ENCODE results near the gene FLT4.

DNA sequence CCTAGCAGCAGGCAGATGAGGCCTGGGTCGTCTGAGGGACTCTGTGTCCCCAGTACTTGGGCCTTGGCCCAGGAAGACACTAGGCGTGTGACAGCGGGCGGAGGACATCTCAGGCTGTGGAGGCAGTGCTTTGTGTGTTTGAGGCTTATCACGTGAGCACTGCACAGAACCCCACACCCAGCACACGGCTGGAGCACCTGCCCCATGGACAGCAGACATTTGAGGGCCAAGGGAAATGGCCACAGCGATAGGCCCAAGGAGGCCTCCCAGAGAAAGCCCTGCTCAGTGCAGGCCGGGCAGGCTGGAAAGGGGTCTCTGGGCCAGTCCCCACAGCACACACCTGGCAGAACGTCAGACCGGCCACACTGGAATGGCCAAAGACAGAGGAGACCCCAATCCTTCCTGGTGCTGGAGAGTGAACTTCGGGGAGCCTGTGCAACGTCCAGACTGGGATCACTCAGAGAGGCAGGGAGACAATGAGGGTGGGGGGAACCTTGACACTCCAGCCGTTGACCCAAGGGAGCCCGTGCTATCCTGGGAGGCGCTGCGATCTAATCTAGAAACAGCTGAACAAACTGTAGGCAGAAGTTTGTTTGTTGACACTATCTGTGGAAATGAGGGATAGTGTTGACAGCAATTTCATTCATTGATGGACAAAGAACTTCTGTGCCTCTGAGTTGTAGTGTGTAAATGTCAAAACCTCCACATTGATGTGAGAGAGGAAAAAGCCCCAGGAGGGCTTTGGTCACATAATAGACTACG is 19.6 kb upstream of the FLT4 start:
- TF ChIP-seq ZNF274 (IDR thresholded peaks at IDR 0.05; ENCODE audit: low read depth, low read length) (no peak), YY1 (IDR thresholded peaks at IDR 0.05; ENCODE audit: insufficient read depth, insufficient read length) (no peak)

All from NT2/D1 (cell line).